Stomach (tissue), 9 donors: ENCODE data around the gene TCFL5. TPM values are rescaled to one million over a fixed set of nuclear protein-coding genes. Genes with fewer than 3 reads are reported as not detected.

Experiments used
- DNase-seq, 2 donors: peaks; one replicate each; pipeline versions ENCODE4 v3.0.0 to v3.0.0-alpha.2; 2013 to 2019
- H3K27ac ChIP-seq, 5 donors: fragments of 200-600 bp in 4 of 5; sonication (generic) in 4 of 5; one replicate each; pipeline ENCODE4 v1.5.1; 2013 to 2019; ENCODE audit warnings: mild to moderate bottlenecking in 1 of 5, moderate library complexity in 1 of 5
- H3K27me3 ChIP-seq, 3 donors: fragments of 200-600 bp; sonication (generic); one replicate each; pipeline ENCODE4 v1.5.1; 2017 to 2019; ENCODE audit warnings: mixed run types in 1 of 3
- H3K36me3 ChIP-seq, 4 donors: fragments of 200-600 bp; sonication (generic); 1 replicate in 3 of 4; 2 replicates in 1 of 4; pipeline ENCODE4 v1.5.1; 2016 to 2019
- H3K4me1 ChIP-seq, 4 donors: fragments of 200-600 bp; sonication (generic); one replicate each; pipeline ENCODE4 v1.5.1; 2016 to 2019
- H3K4me3 ChIP-seq, 4 donors: fragments of 200-600 bp; sonication (generic) in 3 of 4; one replicate each; pipeline ENCODE4 v1.5.1; 2016 to 2019; ENCODE audit warnings: mild to moderate bottlenecking in 1 of 4
- H3K9me3 ChIP-seq, 4 donors: fragments of 200-600 bp; sonication (generic); one replicate each; pipeline ENCODE4 v1.5.1; 2016 to 2019
- EP300 ChIP-seq: sonication (generic); formaldehyde crosslinking; IDR thresholded peaks from one replicate; pipeline ENCODE4 v1.6.1; 2017; ENCODE audit warnings: antibody characterized with exemption
- POLR2A ChIP-seq, 4 donors: fragments of 450-650 bp; IDR thresholded peaks; one replicate each; pipeline ENCODE4 v1.6.1; 2016; ENCODE audit warnings: antibody characterized with exemption in 4 of 4, control low read depth in 2 of 4, mild to moderate bottlenecking in 1 of 4, moderate library complexity in 1 of 4
- POLR2AphosphoS5 ChIP-seq, 3 donors: sonication (generic); formaldehyde crosslinking; IDR thresholded peaks; one replicate each; pipeline ENCODE4 v1.6.1; 2016; ENCODE audit warnings: antibody characterized with exemption in 3 of 3
- WGBS, 5 donors: extraction: QIAGEN DNeasy Blood & Tissue Kit in 3 of 5; methylation state at CpG; one replicate each; pipeline versions ENCODE4 v1.1.5 to v1.1.7; 2013 to 2018; 5-methylcytosine and 5-hydroxymethylcytosine counted together
- intact Hi-C: fragments of 100-400 bp; cut with DNase I; formaldehyde crosslinking; loops from one replicate; pipeline ENCODE4 v1.15.1; 2023; ENCODE audit warnings: low total_unique reads
- polyA plus RNA-seq, 3 donors: library from polyadenylated mRNA; stranded (reverse); fragments of 200-250 nt; gene quantifications; one replicate each; pipeline ENCODE4 v1.2.3, GENCODE V29; 2013
- total RNA-seq, 5 donors: library from RNA; depleted of rRNA; stranded (reverse); fragments of >200 nt; gene quantifications; one replicate each; pipeline versions ENCODE4 v1.1.0 to v1.2.3, GENCODE V29; 2014 to 2016
- TF ChIP-seq, protein P1 (sequence below), 7 experiments: fragments of 450-650 bp in 4 of 7; fragments of 200-600 bp in 3 of 7; sonication (generic) in 3 of 7; IDR thresholded peaks; one replicate each; pipeline ENCODE4 v1.5.1; 2016 to 2019; ENCODE audit warnings: antibody characterized with exemption in 7 of 7, control low read depth in 2 of 7, mild to moderate bottlenecking in 1 of 7
- donor health status: healthy with polysubstance abuse.
- donor health status: Bipolar disorder and iron deficiency.
- donor health status: healthy.

TCFL5 gene
- total and polyA plus RNA-seq, 8 donors, result 3.0 to 29.5 (median 5.7) TPM

DNA sequence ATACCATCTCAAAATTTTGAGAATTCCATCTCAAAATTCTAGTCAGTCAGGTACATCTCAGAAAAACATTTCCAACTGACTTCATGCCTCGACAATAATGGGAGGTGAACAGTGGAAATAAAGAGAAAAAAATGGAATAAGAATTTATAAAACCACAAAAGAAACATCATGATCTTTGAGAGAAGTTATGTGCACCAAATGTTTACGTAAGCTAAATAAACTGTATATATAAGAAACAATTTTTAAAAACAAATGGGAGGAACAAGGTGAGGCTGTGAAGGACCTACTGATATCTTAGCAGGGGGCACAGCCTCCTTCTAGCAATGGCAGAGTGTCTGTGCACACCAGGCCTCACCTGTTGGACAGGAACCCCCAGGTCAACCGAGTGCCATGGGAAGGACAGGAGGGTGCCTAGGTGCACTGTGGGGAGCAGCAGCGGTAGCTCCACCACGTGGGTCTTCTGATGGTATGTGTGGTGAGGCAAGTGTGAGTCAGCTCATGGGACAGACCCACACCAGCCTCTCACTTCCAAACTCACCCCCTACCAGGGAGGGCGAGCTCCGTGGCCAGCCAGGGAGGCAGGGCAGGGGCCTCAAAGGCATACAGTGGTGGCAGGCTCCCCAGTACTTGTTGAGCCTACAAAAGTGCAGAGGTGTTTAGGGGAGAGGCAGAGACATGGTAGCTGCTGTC lies 41.4 kb upstream of the TCFL5 start:
- TF ChIP-seq, protein P1, sequence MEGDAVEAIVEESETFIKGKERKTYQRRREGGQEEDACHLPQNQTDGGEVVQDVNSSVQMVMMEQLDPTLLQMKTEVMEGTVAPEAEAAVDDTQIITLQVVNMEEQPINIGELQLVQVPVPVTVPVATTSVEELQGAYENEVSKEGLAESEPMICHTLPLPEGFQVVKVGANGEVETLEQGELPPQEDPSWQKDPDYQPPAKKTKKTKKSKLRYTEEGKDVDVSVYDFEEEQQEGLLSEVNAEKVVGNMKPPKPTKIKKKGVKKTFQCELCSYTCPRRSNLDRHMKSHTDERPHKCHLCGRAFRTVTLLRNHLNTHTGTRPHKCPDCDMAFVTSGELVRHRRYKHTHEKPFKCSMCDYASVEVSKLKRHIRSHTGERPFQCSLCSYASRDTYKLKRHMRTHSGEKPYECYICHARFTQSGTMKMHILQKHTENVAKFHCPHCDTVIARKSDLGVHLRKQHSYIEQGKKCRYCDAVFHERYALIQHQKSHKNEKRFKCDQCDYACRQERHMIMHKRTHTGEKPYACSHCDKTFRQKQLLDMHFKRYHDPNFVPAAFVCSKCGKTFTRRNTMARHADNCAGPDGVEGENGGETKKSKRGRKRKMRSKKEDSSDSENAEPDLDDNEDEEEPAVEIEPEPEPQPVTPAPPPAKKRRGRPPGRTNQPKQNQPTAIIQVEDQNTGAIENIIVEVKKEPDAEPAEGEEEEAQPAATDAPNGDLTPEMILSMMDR (IDR thresholded peaks at IDR 0.05), result no peak
- no peak for TF ChIP-seq POLR2AphosphoS5 (IDR thresholded peaks at IDR 0.05)
- no peak for TF ChIP-seq EP300
- no peak for TF ChIP-seq POLR2A (IDR thresholded peaks at IDR 0.05)
- H3K9me3 ChIP-seq, result no peaks in the 10 kb centered on the region
- peaks cover 56 to 73% (median 72%) of the 10 kb centered on the region in 4 donors for H3K36me3 ChIP-seq
- no peak overlapping the region for H3K4me3 ChIP-seq
- peaks cover 31 to 40% (median 32%) of the 10 kb centered on the region in 4 donors for H3K4me1 ChIP-seq
- intact Hi-C loops, result loop anchor here (10.0 kb wide), 1 partner anchor 102 kb away; the partner anchor contains the start of gene BHLHE23
- no peak for DNase-seq
- WGBS, 5 donors, result 67 to 73% (median 72%) methylated on average over 7 of the region's 7 CpGs
- no peaks in the 10 kb centered on the region for H3K27me3 ChIP-seq
- no peak overlapping the region for H3K27ac ChIP-seq

DNA sequence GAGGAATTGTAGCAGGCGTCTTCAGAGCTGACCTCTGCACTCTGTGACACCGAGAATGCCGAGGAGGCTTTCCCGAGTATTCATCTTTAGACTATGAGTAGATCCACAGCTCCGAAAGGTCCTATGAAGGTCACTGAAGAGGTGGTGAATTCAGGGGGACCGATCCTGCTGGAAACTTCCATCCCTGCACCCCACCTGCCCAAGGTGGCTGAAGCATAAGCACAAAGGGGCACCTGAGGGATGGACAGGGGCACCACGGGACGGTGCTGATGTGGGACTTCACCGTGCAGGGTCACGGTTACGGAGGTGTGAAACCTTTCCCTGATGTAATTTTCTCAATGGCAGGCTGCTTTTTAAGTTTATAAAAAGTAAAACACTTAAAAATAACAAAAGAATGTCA lies 40.3 kb upstream of the TCFL5 start:
- H3K36me3 ChIP-seq, result peaks cover 46 to 62% (median 61%) of the 10 kb centered on the region in 4 donors
- H3K27ac ChIP-seq, result no peak overlapping the region
- H3K4me1 ChIP-seq, result peaks cover 26 to 38% (median 36%) of the 10 kb centered on the region in 4 donors
- H3K4me3 ChIP-seq, result no peak overlapping the region
- WGBS, 5 donors, result 89 to 94% (median 91%) methylated on average over 11 of the region's 11 CpGs
- TF ChIP-seq POLR2A (IDR thresholded peaks at IDR 0.05), result no peak
- TF ChIP-seq EP300, result no peak
- TF ChIP-seq, protein P1 (IDR thresholded peaks at IDR 0.05), result no peak
- TF ChIP-seq POLR2AphosphoS5 (IDR thresholded peaks at IDR 0.05), result no peak
- intact Hi-C loops, result loop anchor here (10.0 kb wide), 1 partner anchor 103 kb away; the partner anchor contains the start of gene BHLHE23
- no peak for DNase-seq
- no peaks in the 10 kb centered on the region for H3K9me3 ChIP-seq
- no peaks in the 10 kb centered on the region for H3K27me3 ChIP-seq

DNA sequence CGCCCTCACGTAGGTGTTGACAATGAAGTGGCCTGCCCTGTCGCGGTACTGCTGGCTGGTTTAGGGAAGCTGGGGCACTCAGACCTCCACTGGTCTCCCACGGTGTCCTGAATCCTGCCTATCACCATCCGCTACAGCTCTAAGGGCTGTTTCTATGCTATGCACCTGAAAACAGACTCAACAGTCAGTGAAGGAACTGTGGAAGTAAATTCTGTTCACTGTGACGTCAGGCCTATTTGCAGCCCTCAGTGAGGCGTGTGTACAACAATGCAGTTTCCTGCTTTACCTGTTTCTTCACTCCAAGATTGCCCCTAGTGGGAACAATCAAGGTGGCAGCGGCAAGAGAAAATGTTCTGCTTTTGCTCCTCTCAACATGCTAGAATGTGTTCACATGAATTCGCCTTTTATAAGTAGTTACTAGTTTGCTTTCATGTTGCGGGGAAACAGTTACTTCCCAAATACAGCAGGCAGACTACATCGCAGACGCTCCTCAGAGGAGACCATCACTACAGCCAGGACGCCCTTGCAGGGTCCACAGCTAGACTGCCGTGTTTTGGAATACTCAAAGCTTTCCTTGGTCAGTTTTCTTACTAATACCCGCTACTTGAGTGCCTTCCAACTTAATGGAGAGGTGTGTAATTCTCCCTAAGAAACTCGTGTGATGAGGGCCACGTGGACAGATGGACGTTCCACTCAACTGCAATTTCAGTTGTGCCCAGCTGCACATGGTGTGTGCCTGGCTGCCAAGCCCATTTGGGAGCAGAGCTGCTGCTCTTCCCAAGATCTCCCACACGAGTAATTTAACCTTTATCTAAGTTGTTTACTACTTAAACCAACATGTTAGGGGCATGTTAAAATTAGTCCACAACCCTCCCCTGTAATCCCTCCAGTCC lies 39.3 kb upstream of the TCFL5 start:
- intact Hi-C loops, result loop anchor here (10.0 kb wide), 1 partner anchor 104 kb away; the partner anchor contains the start of gene BHLHE23
- WGBS, 5 donors, result 30 to 44% (median 39%) methylated on average over 19 to 20 of the region's 20 CpGs
- Histone ChIP-seq H3K27ac (peak overlapping the region; percentile 57 to 79 (median 72)), H3K4me3 (no peak overlapping the region), H3K27me3 (no peaks in the 10 kb centered on the region), H3K9me3 (no peaks in the 10 kb centered on the region), H3K4me1 (peaks cover 26 to 38% (median 36%) of the 10 kb centered on the region in 4 donors), H3K36me3 (peaks cover 43 to 62% (median 60%) of the 10 kb centered on the region in 4 donors)
- TF ChIP-seq POLR2AphosphoS5 (IDR thresholded peaks at IDR 0.05) (peak in 1 of 3 donors; percentile 21), EP300 (no peak), POLR2A (IDR thresholded peaks at IDR 0.05) (no peak)
- TF ChIP-seq, protein P1 (IDR thresholded peaks at IDR 0.05), result peak in 1 of 7 experiments; percentile 34
- DNase-seq, result peak; percentile 39 to 90

DNA sequence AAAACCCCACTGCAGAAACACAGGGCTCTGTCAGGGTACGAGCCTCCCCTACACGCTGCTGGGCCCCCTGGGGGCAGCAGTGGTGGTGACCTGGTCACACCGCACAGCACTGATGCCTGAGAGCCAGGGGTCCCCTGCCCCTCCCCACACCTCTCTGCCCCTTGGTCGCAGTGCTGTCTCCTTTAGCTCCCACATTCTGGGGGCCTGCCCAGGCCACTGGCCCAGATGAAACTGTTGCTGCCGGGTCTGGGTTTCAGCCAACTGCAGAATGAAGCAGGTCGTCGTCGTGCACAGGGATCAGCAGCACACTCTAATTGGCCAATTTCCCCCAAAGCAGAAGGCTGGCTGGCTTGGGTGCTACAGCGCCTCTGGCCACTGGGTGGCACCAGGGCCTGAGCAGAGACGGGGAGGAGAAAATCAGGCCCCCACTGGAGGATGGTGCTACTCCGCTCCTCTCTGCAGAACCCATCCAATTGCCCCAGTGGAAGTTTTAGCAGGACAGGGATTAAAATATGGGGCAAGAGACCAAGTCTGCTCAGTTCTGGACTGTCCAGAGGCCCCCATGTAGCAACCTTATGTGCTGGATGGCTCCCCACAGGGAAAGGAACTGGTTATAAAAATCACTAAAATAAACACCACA lies 38.5 kb upstream of the TCFL5 start:
- no peak overlapping the region for H3K4me3 ChIP-seq
- peaks cover 26 to 38% (median 36%) of the 10 kb centered on the region in 4 donors for H3K4me1 ChIP-seq
- TF ChIP-seq, protein P1 (IDR thresholded peaks at IDR 0.05), result peak in 5 of 7 experiments; percentile 80 to 92 (median 88)
- TF ChIP-seq EP300 (no peak), POLR2A (IDR thresholded peaks at IDR 0.05) (no peak), POLR2AphosphoS5 (IDR thresholded peaks at IDR 0.05) (peak in 1 of 3 donors; percentile 74)
- 0 to 5% (median 2%) methylated on average over 3 to 11 of the region's 11 CpGs for WGBS, 5 donors
- intact Hi-C loops, result loop anchor here (10.0 kb wide), 1 partner anchor 105 kb away; the partner anchor contains the start of gene BHLHE23
- H3K27ac ChIP-seq, result peak overlapping the region; percentile 57 to 79 (median 72)
- H3K36me3 ChIP-seq, result peaks cover 43 to 62% (median 60%) of the 10 kb centered on the region in 4 donors
- peak; percentile 75 to 92 for DNase-seq
- H3K9me3 ChIP-seq, result no peaks in the 10 kb centered on the region
- H3K27me3 ChIP-seq, result no peaks in the 10 kb centered on the region
